GM23248 (cell line): ENCODE results near the gene HACD1. TPM values are rescaled to one million over a fixed set of nuclear protein-coding genes. Genes with fewer than 3 reads are reported as not detected.
"Not testable (repeated sequence)": the region's sequence is repeated elsewhere in the genome, so short reads cannot be mapped to it uniquely, and the experiment has no call there.

Source experiments
- DNase-seq: peaks from one replicate; pipeline ENCODE4 v3.0.0-alpha.2; 2015
- H2AFZ ChIP-seq: fragments of 200-600 bp; sonication (generic); 2 replicates; pipeline ENCODE4 v1.6.1; 2016; ENCODE audit warnings: antibody characterized with exemption
- H3F3A ChIP-seq: fragments of 200-600 bp; sonication (generic); 2 replicates; pipeline ENCODE4 v1.6.1; 2016; ENCODE audit warnings: mild to moderate bottlenecking, antibody characterized with exemption, mixed run types; ENCODE audit not compliant: insufficient read depth
- H3K27ac ChIP-seq: fragments of 200-600 bp; sonication (generic); 2 replicates; pipeline ENCODE4 v1.5.1; 2016; ENCODE audit warnings: mild to moderate bottlenecking
- H3K27me3 ChIP-seq: fragments of 200-600 bp; sonication (generic); replicated peaks from 2 replicates; pipeline ENCODE4 v1.6.1; 2016; ENCODE audit warnings: mild to moderate bottlenecking; ENCODE audit not compliant: insufficient read depth
- H3K36me3 ChIP-seq: fragments of 200-600 bp; sonication (generic); 2 replicates; pipeline ENCODE4 v1.6.1; 2016; ENCODE audit warnings: low read depth, mild to moderate bottlenecking
- H3K4me1 ChIP-seq: fragments of 200-600 bp; sonication (generic); 2 replicates; pipeline ENCODE4 v1.6.1; 2016; ENCODE audit warnings: mild to moderate bottlenecking; ENCODE audit not compliant: insufficient read depth
- H3K4me2 ChIP-seq: fragments of 200-600 bp; sonication (generic); one replicate; pipeline ENCODE4 v1.6.1; 2016; ENCODE audit warnings: mild to moderate bottlenecking; ENCODE audit not compliant: unreplicated experiment
- H3K4me3 ChIP-seq: fragments of 200-600 bp; sonication (generic); 2 replicates; pipeline ENCODE4 v1.5.1; 2016; ENCODE audit warnings: mild to moderate bottlenecking
- H3K79me2 ChIP-seq: fragments of 200-600 bp; sonication (generic); 2 replicates; pipeline ENCODE4 v1.6.1; 2016; ENCODE audit warnings: mild to moderate bottlenecking; ENCODE audit not compliant: insufficient read depth
- H3K9ac ChIP-seq: fragments of 200-600 bp; sonication (generic); 2 replicates; pipeline ENCODE4 v1.6.1; 2016; ENCODE audit warnings: mild to moderate bottlenecking
- H3K9me2 ChIP-seq: fragments of 200-600 bp; sonication (generic); 2 replicates; pipeline ENCODE4 v1.6.1; 2016; ENCODE audit warnings: mixed run types, mild to moderate bottlenecking, moderate library complexity; ENCODE audit not compliant: insufficient read depth
- H3K9me3 ChIP-seq: fragments of 200-600 bp; sonication (generic); one replicate; pipeline ENCODE4 v1.6.1; 2017; ENCODE audit warnings: low read depth
- H4K20me1 ChIP-seq: fragments of 200-600 bp; sonication (generic); 2 replicates; pipeline ENCODE4 v1.6.0; 2016; ENCODE audit not compliant: insufficient read depth
- EZH2 ChIP-seq: fragments of 200-600 bp; sonication (generic); IDR thresholded peaks from 2 replicates; pipeline ENCODE4 v1.6.1; 2018; ENCODE audit warnings: antibody characterized with exemption, mild to moderate bottlenecking; ENCODE audit not compliant: insufficient read depth, poor library complexity, severe bottlenecking
- EZH2phosphoT487 ChIP-seq: fragments of 200-600 bp; sonication (generic); IDR thresholded peaks from 2 replicates; pipeline ENCODE4 v1.6.1; 2018; ENCODE audit warnings: antibody characterized with exemption, moderate library complexity, mild to moderate bottlenecking, low read depth; ENCODE audit not compliant: insufficient read depth
- WGBS, 2 experiments: methylation state at CpG; one replicate each; pipeline ENCODE4 v1.1.6; 2015 to 2017; ENCODE audit warnings: low lambda C conversion rate in 2 of 2, low coverage in 1 of 2; ENCODE audit errors: missing lambda C conversion rate in 2 of 2; 5-methylcytosine and 5-hydroxymethylcytosine counted together
- in situ Hi-C: fragments of 300-500 bp; cut with MboI; formaldehyde crosslinking; loops from 2 replicates; pipeline ENCODE4 v1.15.0; 2020
- polyA plus RNA-seq: library from polyadenylated mRNA; unstranded; fragments of >200 nt; fragmentation: Nextera tagmentation; extraction: Ambion mirVana; gene quantifications from 2 replicates; pipeline ENCODE4 v1.2.1, GENCODE V29; 2016
- total RNA-seq: library from RNA; depleted of rRNA; stranded (reverse); fragments of >200 nt; shearing (Covaris generic); gene quantifications from 2 replicates; pipeline ENCODE4 v1.2.3, GENCODE V29; 2014

The HACD1 gene
- total and polyA plus RNA-seq, 2 experiments from 2014 or later, result 64.0 to 157 TPM

- Histone ChIP-seq H3K27ac (no peak overlapping the region), H3K4me1 (no peaks in the 10 kb centered on the region), H3K4me3 (no peak overlapping the region), H3K9me3 (no peaks in the 10 kb centered on the region), H3K4me2 (no peak overlapping the region), H2AFZ (no peak overlapping the region), H3K9me2 (no peaks in the 10 kb centered on the region), H3K79me2 (peaks cover 34% of the 10 kb centered on the region), H3K9ac (no peak overlapping the region), H3K27me3 (no peaks in the 10 kb centered on the region), H4K20me1 (no peaks in the 10 kb centered on the region), H3F3A (no peaks in the 10 kb centered on the region), H3K36me3 (peaks cover 5% of the 10 kb centered on the region; the same call in 1 of the 2 replicates)
- in situ Hi-C loops, result loop anchor here (10.0 to 25.0 kb wide), 2 partner anchors 129 to 631 kb away; no protein-coding TSS in a partner anchor
- TF ChIP-seq EZH2phosphoT487, result no peak
- no peak for TF ChIP-seq EZH2
- 84 to 89% methylated on average over 6 of the region's 6 CpGs for WGBS, 2 experiments
- no peak for DNase-seq
These were observed 11.2 kb downstream of the HACD1 start for GRCh38 chr10:17605936-17606335.

DNA sequence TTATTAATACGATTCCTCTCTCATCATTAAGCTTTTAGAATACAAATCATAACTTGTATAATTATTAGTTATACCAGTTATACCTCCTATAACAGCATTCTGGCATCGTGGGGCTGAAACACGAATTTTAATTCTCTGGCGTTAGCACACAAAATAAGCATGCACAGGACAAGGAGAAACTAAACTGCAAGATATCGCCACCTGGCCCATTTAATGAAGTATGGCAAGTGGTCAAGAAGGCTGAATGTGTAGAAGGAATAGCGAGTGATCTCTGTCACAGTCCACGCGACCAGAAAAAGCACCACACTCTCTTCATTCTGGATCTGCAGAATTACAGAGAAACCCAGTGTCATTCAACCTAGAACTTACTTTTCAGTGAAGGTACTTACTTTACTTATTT lies 18.1 kb downstream of the HACD1 start:
- TF ChIP-seq EZH2 (no peak), EZH2phosphoT487 (no peak)
- DNase-seq, result peak; percentile 28
- Histone ChIP-seq H2AFZ (no peak overlapping the region), H3K36me3 (peaks cover 16% of the 10 kb centered on the region), H3K27me3 (no peaks in the 10 kb centered on the region), H3K9me2 (no peaks in the 10 kb centered on the region), H3K9ac (no peak overlapping the region), H3K4me2 (no peak overlapping the region), H3K79me2 (no peaks in the 10 kb centered on the region), H4K20me1 (no peaks in the 10 kb centered on the region), H3K4me1 (no peaks in the 10 kb centered on the region), H3K9me3 (no peaks in the 10 kb centered on the region), H3F3A (no peaks in the 10 kb centered on the region), H3K4me3 (no peak overlapping the region), H3K27ac (no peak overlapping the region)
- 90 to 93% methylated on average over 8 of the region's 8 CpGs for WGBS, 2 experiments
- in situ Hi-C loops, result no loop called here

- Histone ChIP-seq H3K9me2 (no peaks in the 10 kb centered on the region), H3K9ac (no peak overlapping the region), H3K79me2 (no peaks in the 10 kb centered on the region), H3K27me3 (no peaks in the 10 kb centered on the region), H3K4me3 (no peak overlapping the region), H3F3A (no peaks in the 10 kb centered on the region), H3K27ac (no peak overlapping the region), H3K36me3 (peaks cover 20% of the 10 kb centered on the region), H3K4me2 (no peak overlapping the region), H3K4me1 (no peaks in the 10 kb centered on the region), H4K20me1 (no peaks in the 10 kb centered on the region), H3K9me3 (no peaks in the 10 kb centered on the region), H2AFZ (no peak overlapping the region)
- DNase-seq, result no peak
- TF ChIP-seq EZH2 (no peak), EZH2phosphoT487 (no peak)
- WGBS, 2 experiments, result 81 to 85% methylated on average over 3 of the region's 3 CpGs
- in situ Hi-C loops, result no loop called here
These were observed 19.8 kb downstream of the HACD1 start for GRCh38 chr10:17597386-17597785.

DNA sequence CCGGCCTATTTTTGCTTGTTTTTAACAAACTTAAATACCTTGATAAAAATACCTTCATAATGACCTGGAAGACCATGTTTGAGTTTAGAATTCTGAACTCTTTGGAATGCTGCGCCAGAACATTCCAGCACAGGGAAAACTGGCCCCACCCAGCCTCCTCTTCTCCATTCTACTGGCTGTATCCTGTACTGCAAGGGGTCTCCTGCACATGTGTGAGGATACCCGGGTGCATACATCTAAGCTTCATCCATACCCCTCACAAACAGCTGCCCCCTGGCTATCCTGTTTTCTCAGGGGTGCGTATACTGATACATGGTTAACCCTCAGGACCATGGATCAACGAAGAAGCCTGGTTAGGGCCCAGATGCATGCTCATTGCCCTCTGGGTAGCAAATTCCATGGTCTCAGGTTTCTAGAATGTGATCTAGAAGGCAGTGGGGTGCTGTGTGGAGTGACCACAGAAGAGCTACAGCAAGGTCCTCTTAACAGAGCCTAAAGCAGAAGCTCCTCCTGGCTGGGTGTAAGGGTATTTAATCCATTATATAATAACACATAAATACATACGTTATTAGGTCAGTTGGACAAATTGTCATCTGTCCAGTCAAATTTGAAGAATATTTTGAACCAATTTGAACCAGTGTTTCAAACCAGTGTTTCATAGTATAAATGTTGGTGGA lies 26.1 kb downstream of the HACD1 start:
- Histone ChIP-seq H3K79me2 (no peaks in the 10 kb centered on the region), H3K36me3 (peaks cover 13% of the 10 kb centered on the region), H3K9ac (no peak overlapping the region), H4K20me1 (no peaks in the 10 kb centered on the region), H3K4me2 (no peak overlapping the region), H3K4me1 (no peaks in the 10 kb centered on the region), H2AFZ (no peak overlapping the region), H3K27ac (no peak overlapping the region), H3K4me3 (no peak overlapping the region), H3K9me3 (no peaks in the 10 kb centered on the region), H3F3A (0 out of 2 replicates have a peak, but pooled peaks cover 7% of the 10 kb centered on the region), H3K27me3 (no peaks in the 10 kb centered on the region), H3K9me2 (no peaks in the 10 kb centered on the region)
- WGBS, 2 experiments, result 88% methylated on average over 6 of the region's 6 CpGs
- DNase-seq, result no peak
- TF ChIP-seq EZH2, result no peak
- no peak for TF ChIP-seq EZH2phosphoT487
- in situ Hi-C loops, result no loop called here

DNA sequence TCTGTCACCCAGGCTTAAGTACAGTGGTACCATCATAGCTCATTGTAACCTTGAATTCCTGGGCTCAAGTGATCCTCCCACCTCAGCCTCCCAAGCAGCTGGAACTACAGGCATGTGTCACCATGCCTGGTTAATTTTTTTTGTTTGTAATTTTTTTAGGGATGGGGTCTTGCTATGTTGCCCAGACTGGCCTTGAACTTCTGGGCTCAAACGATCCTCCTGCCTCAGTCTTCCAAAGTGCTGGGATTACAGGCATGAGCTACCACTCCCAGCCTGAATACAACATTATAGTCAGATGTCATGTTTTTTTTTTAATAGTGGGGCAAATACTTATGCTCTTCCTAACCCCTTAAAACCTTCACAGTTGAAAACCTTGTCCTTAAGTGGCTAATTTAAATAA lies 27.9 kb downstream of the HACD1 start:
- H3K27me3 ChIP-seq, H3K4me1 ChIP-seq, H3K9me3 ChIP-seq, H3K9me2 ChIP-seq, H3K79me2 ChIP-seq, H3K27ac ChIP-seq, H3F3A ChIP-seq, H4K20me1 ChIP-seq, in situ Hi-C loops, H3K4me3 ChIP-seq, H2AFZ ChIP-seq, H3K9ac ChIP-seq, H3K4me2 ChIP-seq, DNase-seq: not testable (repeated sequence)
- 42 to 64% methylated on average over 1 of the region's 1 CpG for WGBS, 2 experiments
- peaks cover 12% of the 10 kb centered on the region; the same call in 1 of the 2 replicates for H3K36me3 ChIP-seq
